ENCODE results near the gene PFN4. TPM values are rescaled to one million over a fixed set of nuclear protein-coding genes. Genes with fewer than 3 reads are reported as not detected.
A peak's percentile ranks its signal among the peaks of the same experiment; 100 is the strongest.

The PFN4 gene
- total and polyA plus RNA-seq, 2 experiments from 2014 or later, result 1.9 TPM; not detected in 1

- H3K27ac ChIP-seq, result no peak overlapping the region
- DNase-seq (ENCODE audit: low read depth in 1 of 2, low spot score in 1 of 2), result no peak
- H3K4me3 ChIP-seq, result no peak overlapping the region
- H3K4me1 ChIP-seq (ENCODE audit: low read depth), result no peaks in the 10 kb centered on the region
- TF ChIP-seq CTCF (IDR thresholded peaks at IDR 0.05; ENCODE audit: low read depth, low read length), result no peak
- H3K27me3 ChIP-seq, result no peaks in the 10 kb centered on the region
- no peaks in the 10 kb centered on the region for H3K9me3 ChIP-seq (ENCODE audit: low read depth)
- no peaks in the 10 kb centered on the region for H3K36me3 ChIP-seq
Observed at GRCh38 chr2:24088821-24089359, 34.2 kb downstream of the PFN4 start.

- Histone ChIP-seq H3K4me3 (no peak overlapping the region), H3K4me1 (ENCODE audit: low read depth) (peaks cover 4% of the 10 kb centered on the region), H3K27ac (no peak overlapping the region), H3K27me3 (no peaks in the 10 kb centered on the region), H3K9me3 (ENCODE audit: low read depth) (no peaks in the 10 kb centered on the region), H3K36me3 (peaks cover 3% of the 10 kb centered on the region)
- TF ChIP-seq CTCF (IDR thresholded peaks at IDR 0.05; ENCODE audit: low read depth, low read length), result no peak
- DNase-seq (ENCODE audit: low read depth in 1 of 2, low spot score in 1 of 2), result no peak
Observed at GRCh38 chr2:24087032-24087431, 36.1 kb downstream of the PFN4 start.

- H3K4me3 ChIP-seq, result no peak overlapping the region
- H3K4me1 ChIP-seq (ENCODE audit: low read depth), result peaks cover 4% of the 10 kb centered on the region
- no peak for TF ChIP-seq CTCF (IDR thresholded peaks at IDR 0.05; ENCODE audit: low read depth, low read length)
- H3K27me3 ChIP-seq, result no peaks in the 10 kb centered on the region
- no peak for DNase-seq (ENCODE audit: low read depth in 1 of 2, low spot score in 1 of 2)
- no peaks in the 10 kb centered on the region for H3K9me3 ChIP-seq (ENCODE audit: low read depth)
- H3K36me3 ChIP-seq, result peaks cover 3% of the 10 kb centered on the region
- H3K27ac ChIP-seq, result no peak overlapping the region
Observed at GRCh38 chr2:24086241-24086640, 36.9 kb downstream of the PFN4 start.

GRCh38 chr2:24085200-24085489 lies 38.0 kb downstream of the PFN4 start:
- H3K27ac ChIP-seq, result peak overlapping the region; percentile 84
- no peak for TF ChIP-seq CTCF (IDR thresholded peaks at IDR 0.05; ENCODE audit: low read depth, low read length)
- peak overlapping the region; percentile 45 for H3K4me3 ChIP-seq
- peaks cover 3% of the 10 kb centered on the region for H3K36me3 ChIP-seq
- peaks cover 4% of the 10 kb centered on the region for H3K4me1 ChIP-seq (ENCODE audit: low read depth)
- no peaks in the 10 kb centered on the region for H3K27me3 ChIP-seq
- no peaks in the 10 kb centered on the region for H3K9me3 ChIP-seq (ENCODE audit: low read depth)
- DNase-seq (ENCODE audit: low read depth in 1 of 2, low spot score in 1 of 2), result no peak

GRCh38 chr2:24084386-24085199 lies 38.5 kb downstream of the PFN4 start, which contains the start of gene TP53I3:
Gene TP53I3 (minus strand): TSS chr2:24084834. CDS start chr2:24084326, 508 bp downstream.
- H3K27ac ChIP-seq, result peak within 1 kb of the TSS; percentile 84
- H3K4me3 ChIP-seq, result peak within 1 kb of the TSS; percentile 45
- no peaks in the 10 kb centered on the region for H3K9me3 ChIP-seq (ENCODE audit: low read depth)
- peak; percentile 92 to 95 for DNase-seq (ENCODE audit: low read depth in 1 of 2, low spot score in 1 of 2)
- TF ChIP-seq CTCF (IDR thresholded peaks at IDR 0.05; ENCODE audit: low read depth, low read length), result peak; percentile 89
- H3K27me3 ChIP-seq, result no peaks in the 10 kb centered on the region
- H3K36me3 ChIP-seq, result peaks cover 3% of the 10 kb centered on the region
- peaks cover 4% of the 10 kb centered on the region for H3K4me1 ChIP-seq (ENCODE audit: low read depth)
